ENCODE data around the gene KCNMA1. TPM values are rescaled to one million over a fixed set of nuclear protein-coding genes. Genes with fewer than 3 reads are reported as not detected.

The KCNMA1 gene
- total and polyA plus RNA-seq, 9 of the 15 experiments (the other 6 are each of a cell fraction or from before 2014, with no cell fraction given), result 0.01 to 0.95 (median 0.15) TPM; not detected in 4

DNA sequence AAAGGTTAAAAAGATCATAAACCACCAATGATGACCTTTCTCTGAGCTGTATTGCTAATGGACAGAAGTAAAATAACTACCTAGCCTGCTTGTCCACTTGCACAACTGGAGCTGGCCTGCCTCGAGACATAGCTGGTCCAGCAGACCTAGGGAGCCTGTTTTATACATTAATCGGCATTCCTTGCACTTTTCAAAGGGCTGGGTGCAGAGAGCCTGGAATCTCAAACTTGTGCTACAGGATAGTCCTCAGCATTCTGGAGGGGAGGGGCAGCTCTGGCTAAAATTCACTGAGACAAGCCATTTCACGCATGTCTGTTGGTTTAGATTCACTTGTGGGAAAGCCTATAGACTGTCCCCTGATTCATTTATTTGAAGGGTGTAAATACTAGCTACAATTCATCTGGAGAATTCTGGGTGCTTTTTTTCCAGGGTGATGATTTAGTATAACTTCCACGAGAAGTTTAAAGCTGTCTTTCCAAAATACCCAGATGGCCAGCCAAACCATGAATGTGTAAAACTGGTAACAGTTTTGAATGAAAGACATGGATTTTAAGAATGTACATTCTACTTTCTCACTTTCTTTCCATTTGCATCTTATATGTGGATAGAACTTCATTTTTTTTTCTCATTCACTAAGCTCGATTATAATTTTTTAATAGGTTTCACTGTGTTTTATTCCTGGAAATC, 389.4 kb downstream of the KCNMA1 start:
- WGBS (ENCODE audit: insufficient coverage, low coverage, missing lambda C conversion rate), result 1% methylated on average over 5 of the region's 5 CpGs
- Histone ChIP-seq H3K4me1 (replicated peaks in 1 of 2; ENCODE audit: control insufficient read depth in 2 of 2, insufficient read depth in 2 of 2, low read length in 2 of 2) (no peaks in the 10 kb centered on the region; a peak in 1 of 5 replicates), H3K4me3 (no peak overlapping the region), H3K27me3 (ENCODE audit: control insufficient read depth in 2 of 2, insufficient read depth in 2 of 2, low read length in 2 of 2) (no peaks in the 10 kb centered on the region), H3K36me3 (ENCODE audit: control insufficient read depth, insufficient read depth, low read length) (no peaks in the 10 kb centered on the region), H4K20me1 (replicated peaks; ENCODE audit: control insufficient read depth, insufficient read depth, low read length) (no peaks in the 10 kb centered on the region), H3K27ac (ENCODE audit: extremely low read depth, low read depth, low read length) (no peak overlapping the region), H3K9ac (ENCODE audit: insufficient read depth in 1 of 2, low read depth in 2 of 2, low read length in 2 of 2) (no peak overlapping the region), H3K79me2 (ENCODE audit: control insufficient read depth, insufficient read depth, low read length) (no peaks in the 10 kb centered on the region), H3K9me1 (ENCODE audit: control insufficient read depth, insufficient read depth, low read length) (no peaks in the 10 kb centered on the region), H3K4me2 (ENCODE audit: insufficient read depth, low read length) (no peak overlapping the region), H2AFZ (ENCODE audit: low read depth, low read length) (no peak overlapping the region), H3K9me3 (replicated peaks; ENCODE audit: control insufficient read depth, insufficient read depth, low read depth, low read length) (no peaks in the 10 kb centered on the region)
- no peak for TF ChIP-seq SMARCC2 (IDR thresholded peaks at IDR 0.05; ENCODE audit: low read depth)
- TF ChIP-seq NCOA6 (IDR thresholded peaks at IDR 0.05), result no peak
- TF ChIP-seq, protein P1, sequence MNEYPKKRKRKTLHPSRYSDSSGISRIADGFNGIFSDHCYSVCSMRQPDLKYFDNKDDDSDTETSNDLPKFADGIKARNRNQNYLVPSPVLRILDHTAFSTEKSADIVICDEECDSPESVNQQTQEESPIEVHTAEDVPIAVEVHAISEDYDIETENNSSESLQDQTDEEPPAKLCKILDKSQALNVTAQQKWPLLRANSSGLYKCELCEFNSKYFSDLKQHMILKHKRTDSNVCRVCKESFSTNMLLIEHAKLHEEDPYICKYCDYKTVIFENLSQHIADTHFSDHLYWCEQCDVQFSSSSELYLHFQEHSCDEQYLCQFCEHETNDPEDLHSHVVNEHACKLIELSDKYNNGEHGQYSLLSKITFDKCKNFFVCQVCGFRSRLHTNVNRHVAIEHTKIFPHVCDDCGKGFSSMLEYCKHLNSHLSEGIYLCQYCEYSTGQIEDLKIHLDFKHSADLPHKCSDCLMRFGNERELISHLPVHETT (CRISPR knock-in tag; conservative IDR thresholded peaks at IDR 0.05 in 1 of 2, IDR thresholded peaks at IDR 0.05 in 1 of 2), result no peak
- TF ChIP-seq, protein P2, sequence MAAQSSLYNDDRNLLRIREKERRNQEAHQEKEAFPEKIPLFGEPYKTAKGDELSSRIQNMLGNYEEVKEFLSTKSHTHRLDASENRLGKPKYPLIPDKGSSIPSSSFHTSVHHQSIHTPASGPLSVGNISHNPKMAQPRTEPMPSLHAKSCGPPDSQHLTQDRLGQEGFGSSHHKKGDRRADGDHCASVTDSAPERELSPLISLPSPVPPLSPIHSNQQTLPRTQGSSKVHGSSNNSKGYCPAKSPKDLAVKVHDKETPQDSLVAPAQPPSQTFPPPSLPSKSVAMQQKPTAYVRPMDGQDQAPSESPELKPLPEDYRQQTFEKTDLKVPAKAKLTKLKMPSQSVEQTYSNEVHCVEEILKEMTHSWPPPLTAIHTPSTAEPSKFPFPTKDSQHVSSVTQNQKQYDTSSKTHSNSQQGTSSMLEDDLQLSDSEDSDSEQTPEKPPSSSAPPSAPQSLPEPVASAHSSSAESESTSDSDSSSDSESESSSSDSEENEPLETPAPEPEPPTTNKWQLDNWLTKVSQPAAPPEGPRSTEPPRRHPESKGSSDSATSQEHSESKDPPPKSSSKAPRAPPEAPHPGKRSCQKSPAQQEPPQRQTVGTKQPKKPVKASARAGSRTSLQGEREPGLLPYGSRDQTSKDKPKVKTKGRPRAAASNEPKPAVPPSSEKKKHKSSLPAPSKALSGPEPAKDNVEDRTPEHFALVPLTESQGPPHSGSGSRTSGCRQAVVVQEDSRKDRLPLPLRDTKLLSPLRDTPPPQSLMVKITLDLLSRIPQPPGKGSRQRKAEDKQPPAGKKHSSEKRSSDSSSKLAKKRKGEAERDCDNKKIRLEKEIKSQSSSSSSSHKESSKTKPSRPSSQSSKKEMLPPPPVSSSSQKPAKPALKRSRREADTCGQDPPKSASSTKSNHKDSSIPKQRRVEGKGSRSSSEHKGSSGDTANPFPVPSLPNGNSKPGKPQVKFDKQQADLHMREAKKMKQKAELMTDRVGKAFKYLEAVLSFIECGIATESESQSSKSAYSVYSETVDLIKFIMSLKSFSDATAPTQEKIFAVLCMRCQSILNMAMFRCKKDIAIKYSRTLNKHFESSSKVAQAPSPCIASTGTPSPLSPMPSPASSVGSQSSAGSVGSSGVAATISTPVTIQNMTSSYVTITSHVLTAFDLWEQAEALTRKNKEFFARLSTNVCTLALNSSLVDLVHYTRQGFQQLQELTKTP (IDR thresholded peaks at IDR 0.05; ENCODE audit: low read depth in 1 of 2, partially characterized antibody in 2 of 2), result no peak
- TF ChIP-seq, protein P3, sequence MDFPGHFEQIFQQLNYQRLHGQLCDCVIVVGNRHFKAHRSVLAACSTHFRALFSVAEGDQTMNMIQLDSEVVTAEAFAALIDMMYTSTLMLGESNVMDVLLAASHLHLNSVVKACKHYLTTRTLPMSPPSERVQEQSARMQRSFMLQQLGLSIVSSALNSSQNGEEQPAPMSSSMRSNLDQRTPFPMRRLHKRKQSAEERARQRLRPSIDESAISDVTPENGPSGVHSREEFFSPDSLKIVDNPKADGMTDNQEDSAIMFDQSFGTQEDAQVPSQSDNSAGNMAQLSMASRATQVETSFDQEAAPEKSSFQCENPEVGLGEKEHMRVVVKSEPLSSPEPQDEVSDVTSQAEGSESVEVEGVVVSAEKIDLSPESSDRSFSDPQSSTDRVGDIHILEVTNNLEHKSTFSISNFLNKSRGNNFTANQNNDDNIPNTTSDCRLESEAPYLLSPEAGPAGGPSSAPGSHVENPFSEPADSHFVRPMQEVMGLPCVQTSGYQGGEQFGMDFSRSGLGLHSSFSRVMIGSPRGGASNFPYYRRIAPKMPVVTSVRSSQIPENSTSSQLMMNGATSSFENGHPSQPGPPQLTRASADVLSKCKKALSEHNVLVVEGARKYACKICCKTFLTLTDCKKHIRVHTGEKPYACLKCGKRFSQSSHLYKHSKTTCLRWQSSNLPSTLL (IDR thresholded peaks at IDR 0.05), result no peak
- TF ChIP-seq, protein P4, sequence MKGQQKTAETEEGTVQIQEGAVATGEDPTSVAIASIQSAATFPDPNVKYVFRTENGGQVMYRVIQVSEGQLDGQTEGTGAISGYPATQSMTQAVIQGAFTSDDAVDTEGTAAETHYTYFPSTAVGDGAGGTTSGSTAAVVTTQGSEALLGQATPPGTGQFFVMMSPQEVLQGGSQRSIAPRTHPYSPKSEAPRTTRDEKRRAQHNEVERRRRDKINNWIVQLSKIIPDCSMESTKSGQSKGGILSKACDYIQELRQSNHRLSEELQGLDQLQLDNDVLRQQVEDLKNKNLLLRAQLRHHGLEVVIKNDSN (CRISPR knock-in tag; IDR thresholded peaks at IDR 0.05), result no peak
- no peak for TF ChIP-seq SAFB (IDR thresholded peaks at IDR 0.05; ENCODE audit: borderline replicate concordance, low read depth, low read length)
- no peak for TF ChIP-seq HNRNPLL (IDR thresholded peaks at IDR 0.05; ENCODE audit: low read depth, low read length, poor library complexity, severe bottlenecking)
- TF ChIP-seq ZNF778 (CRISPR knock-in tag; IDR thresholded peaks at IDR 0.05), result no peak
- TF ChIP-seq WHSC1 (IDR thresholded peaks at IDR 0.05; ENCODE audit: low read length), result no peak
- intact Hi-C loops (cut with micrococcal nuclease), result no loop called here
- no TSS peak for BruUV-seq (replicated peaks)
- CTCF ChIA-PET (ENCODE audit: low intra/inter-chr PET ratio), result no interaction called here
- DNase-seq (ENCODE audit: extremely low read depth in 1 of 4, low spot score in 3 of 4) (no peak), ATAC-seq (no peak), FAIRE-seq (no peak)
- POLR2A ChIA-PET, result interaction anchor here (0.6 to 1.6 kb wide), 2 partner anchors 11 to 28 kb away, joined by 3 to 6 read pairs; no protein-coding TSS in a partner anchor
- in situ Hi-C loops (cut with MboI), result no loop called here
